ENCODE data around the gene KIAA1549.

The KIAA1549 gene

DNA sequence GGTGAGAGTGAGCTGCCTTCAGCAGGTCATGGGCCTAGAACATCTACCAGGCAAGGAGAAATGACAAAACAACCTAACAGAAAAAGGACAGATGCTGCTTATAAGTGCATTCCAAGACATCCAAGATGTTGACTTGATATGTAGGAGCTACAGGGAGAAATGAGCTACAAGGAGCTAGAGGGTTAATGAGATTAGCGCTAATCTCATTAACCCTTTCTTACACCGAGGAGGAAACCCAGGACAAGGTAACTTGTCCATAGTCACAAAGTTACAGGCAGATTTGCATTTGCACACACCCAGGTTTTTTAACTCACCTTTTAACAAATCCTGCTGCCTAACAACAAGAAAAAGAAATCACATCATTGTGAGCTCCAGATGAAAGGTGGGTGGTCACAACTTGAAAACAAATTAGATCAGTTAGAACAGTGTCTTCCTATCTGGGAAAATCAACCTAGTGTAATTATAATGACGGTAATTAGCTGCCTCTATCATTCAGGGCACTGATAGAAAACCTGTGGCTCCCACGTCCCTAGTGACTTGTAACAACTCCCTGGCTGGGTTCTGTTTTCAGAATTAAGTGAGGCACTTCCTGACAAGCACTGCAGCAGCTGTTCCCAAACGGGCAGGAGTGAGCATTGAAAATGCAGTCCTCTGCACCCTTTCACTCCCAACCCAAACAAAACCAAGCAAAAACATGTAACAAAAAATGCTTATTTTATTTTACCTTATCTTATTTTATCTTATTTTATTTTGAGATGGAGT lies 5.7 kb downstream of the KIAA1549 start:
- DNase-seq (ENCODE audit: low spot score), result no peak

DNA sequence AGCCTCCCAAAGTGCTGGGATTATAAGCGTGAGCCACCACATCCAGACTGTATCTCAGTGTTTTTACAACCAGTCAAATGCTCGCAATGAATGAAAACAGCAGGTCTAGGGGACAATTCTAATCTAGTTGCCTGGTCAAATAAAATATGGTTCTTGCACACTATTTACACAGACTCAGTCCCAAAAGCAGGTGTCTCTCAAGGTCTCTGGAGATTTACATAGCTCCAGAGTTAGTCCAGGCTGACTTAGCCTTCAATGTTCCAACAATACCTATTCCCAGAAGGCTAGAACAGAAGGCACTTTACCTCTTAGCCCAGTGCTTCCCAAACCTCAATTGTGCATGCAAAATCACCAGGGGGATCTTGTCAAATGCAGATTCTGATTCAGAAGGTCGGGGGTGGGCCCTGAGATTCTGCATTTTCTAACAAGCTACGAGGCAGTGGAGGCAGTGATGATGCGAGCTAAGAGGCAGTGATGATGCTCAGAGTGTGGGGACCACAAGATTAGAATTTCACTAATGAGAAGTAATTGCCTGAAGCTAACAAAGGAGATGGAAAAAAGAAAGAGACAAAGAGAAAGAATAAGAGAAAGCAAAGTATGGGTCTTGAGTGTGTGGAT lies 6.4 kb downstream of the KIAA1549 start:
- no peak for DNase-seq (ENCODE audit: low spot score)

DNA sequence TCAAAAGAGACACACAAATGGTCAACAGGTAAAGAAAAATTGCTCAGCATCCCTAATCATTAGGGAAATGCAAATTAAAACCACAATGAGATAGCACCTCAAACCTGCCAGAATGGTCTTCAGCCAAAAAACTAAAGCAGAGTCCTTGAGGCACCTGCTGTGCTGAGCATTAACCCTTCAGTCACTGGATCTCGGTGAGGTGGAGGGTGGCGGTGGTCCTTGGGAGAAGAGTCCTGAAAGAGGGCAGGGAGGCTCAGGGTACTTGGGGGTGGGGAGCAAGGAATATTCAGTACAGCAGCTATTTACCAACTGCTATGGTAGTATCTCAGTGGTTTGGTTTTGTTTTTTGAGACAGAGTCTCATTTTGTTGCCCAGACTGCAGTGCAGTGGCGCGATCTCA lies 7.1 kb downstream of the KIAA1549 start:
- no peak for DNase-seq (ENCODE audit: low spot score)

DNA sequence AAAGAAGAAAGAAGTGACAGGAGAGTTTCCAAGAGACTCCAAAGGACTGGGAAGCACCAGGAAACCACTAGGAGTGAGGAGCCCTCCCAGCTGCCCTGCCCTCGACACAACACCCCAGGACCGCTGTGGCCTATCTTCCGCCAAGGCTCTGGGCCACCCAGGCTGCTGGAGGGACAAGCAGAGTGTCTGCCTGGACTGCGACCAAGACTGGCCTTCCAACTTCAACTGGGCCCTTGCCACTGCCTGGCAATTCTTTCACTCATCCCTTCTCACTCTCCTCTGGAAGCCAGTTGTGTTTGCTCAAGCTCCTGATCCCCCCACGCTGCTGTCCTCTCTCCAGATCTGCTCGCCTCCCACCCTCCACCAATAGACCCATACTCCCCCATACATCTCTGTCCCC lies 10.2 kb downstream of the KIAA1549 start:
- no peak for DNase-seq (ENCODE audit: low spot score)

DNA sequence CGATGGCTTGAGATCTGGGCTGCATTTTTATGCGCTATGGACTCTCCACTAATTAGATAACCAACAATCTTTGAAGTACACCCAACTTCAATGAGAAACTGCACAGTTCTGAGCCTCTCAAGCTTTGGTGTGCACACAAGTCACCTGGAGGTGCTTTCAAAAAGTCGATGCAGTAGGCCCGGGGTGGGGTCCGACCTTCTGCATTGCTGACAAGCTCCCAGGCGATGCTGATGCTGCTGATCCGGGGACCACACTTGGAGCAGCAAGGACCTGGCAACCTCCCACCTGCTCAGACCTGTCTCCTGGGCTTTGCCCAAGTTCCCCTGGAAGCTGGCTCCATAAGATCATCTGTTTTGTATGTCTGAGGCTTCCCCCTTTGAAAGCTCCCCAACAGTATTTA lies 10.7 kb downstream of the KIAA1549 start:
- DNase-seq (ENCODE audit: low spot score), result no peak

- no peak for DNase-seq (ENCODE audit: low spot score)
Measured at GRCh38 chr7:138967159-138967558, 14.0 kb downstream of the KIAA1549 start.

- no peak for DNase-seq (ENCODE audit: low spot score)
Measured at GRCh38 chr7:138964624-138965436, 16.4 kb downstream of the KIAA1549 start.

DNA sequence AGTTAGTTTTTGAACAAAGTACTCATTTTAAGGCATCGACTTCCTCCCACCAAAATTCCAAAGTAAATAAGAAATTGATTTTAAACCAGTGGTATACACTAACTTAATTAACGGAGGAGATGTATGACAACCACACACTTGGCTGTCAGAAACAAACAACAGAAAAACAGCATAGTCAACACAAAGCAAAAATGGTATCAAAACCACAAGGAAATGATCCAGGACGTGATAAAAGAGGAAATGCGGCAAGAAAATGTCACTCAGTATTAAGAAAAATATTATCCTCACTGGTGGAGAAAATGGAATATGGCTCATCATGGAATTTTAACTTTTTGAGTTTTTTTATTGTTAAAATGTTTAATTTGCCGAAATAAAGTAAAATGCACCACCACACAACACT lies 17.5 kb downstream of the KIAA1549 start:
- DNase-seq (ENCODE audit: low spot score), result no peak

GRCh38 chr7:138962561-138963270 lies 18.5 kb downstream of the KIAA1549 start:
- no peak for DNase-seq (ENCODE audit: low spot score)

GRCh38 chr7:138961159-138961558 lies 20.0 kb downstream of the KIAA1549 start:
- DNase-seq (ENCODE audit: low spot score), result peak; percentile 83

- DNase-seq (ENCODE audit: low spot score), result no peak
Measured at GRCh38 chr7:138958391-138958956, 22.7 kb downstream of the KIAA1549 start.

GRCh38 chr7:138957753-138958390 lies 23.3 kb downstream of the KIAA1549 start:
- DNase-seq (ENCODE audit: low spot score), result no peak

DNA sequence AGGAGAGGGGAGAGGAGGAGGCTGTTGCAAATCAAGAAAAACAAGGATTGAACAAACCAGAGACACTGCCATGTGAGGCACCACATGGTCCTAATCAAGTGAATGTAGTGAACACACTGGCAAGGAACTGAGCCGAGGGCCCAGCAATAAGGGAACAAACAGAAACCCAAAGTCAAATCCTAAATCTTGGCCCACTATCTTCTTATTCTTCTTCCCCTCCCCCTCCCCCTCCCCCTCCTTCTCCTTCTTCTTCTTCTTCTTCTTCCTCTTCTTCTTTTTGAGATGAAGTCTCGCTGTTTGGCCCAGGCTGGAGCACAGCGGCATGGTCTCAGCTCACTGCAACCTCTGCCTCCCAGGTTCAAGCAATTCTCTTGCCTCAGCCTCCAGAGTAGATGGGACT lies 24.0 kb downstream of the KIAA1549 start:
- no peak for DNase-seq (ENCODE audit: low spot score)

DNA sequence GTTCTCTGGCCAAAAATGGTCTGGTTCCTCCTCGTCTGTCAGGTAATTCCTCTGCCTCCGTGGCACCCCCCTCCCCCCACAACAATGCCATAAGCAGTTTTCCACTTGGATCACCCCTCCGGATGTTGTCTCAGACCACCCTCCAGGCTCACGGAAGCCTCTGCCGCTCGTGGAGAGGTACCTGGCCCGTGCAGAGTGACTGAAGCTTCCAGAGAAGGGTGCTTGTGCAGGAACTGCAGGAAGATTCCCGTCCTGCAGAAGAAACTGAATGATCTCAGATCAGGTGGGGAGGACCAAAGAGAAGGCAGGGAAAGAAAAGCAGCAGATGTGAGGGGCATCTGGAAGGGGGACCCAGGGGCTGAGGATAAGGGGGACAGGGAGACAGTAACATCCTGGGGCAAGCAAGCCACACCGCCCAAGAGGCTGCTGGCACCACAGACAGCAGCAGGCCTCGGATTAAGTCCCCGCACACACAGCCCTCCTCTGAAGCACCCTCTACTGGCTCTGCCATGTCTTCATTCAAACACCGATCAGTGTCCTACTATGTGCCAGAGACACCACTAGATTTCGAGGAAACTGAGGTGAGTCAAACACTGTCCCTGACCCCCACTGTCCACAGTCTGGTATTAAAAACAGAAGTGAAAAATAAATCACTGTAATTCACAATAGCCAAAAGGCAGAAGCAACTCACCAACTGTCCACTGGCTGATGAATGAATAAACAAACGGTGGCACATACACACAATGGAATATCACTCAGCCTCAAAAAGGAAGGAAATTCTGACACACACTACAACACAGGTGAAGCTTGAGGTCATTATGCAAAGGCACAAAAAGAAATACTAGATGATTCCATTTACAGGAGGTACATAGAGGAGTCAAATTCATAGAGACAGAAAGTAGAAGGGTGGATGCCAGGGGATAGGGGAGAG lies 26.4 kb downstream of the KIAA1549 start:
- no peak for DNase-seq (ENCODE audit: low spot score)

GRCh38 chr7:138952791-138953190 lies 28.4 kb downstream of the KIAA1549 start:
- DNase-seq (ENCODE audit: low spot score), result no peak

GRCh38 chr7:138951953-138952352 lies 29.2 kb downstream of the KIAA1549 start:
- no peak for DNase-seq (ENCODE audit: low spot score)

DNA sequence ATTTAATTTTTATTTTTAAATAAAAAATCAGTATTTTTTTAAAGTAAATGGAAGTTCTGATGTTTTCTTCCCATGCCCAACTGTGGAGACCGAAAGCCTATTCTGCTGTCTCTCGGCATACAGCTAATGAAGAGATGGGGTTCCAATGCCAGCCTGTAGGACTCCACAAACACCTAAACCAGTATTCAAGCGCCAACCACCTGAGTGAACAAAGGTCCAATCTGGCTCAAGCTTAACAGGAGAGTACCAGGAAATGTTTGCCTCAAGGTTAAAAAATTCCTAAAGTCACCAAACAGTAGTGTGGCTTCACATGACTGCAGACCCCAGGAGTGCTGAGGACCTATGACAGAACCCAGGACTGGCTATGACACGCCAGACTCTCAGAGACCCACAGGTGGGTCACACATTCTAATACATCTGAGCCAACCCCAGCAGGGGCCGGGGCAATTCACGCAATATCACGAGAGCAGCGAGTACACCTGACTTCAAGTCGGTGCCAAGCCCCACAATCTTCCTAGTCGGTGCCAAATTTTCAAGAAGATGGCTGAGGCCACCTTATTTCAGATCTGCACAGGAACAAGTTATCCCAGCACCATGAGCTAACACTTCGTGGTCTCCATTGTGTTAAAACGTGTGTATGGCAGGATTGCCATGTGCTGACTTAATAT lies 31.6 kb downstream of the KIAA1549 start:
- DNase-seq (ENCODE audit: low spot score), result no peak

DNA sequence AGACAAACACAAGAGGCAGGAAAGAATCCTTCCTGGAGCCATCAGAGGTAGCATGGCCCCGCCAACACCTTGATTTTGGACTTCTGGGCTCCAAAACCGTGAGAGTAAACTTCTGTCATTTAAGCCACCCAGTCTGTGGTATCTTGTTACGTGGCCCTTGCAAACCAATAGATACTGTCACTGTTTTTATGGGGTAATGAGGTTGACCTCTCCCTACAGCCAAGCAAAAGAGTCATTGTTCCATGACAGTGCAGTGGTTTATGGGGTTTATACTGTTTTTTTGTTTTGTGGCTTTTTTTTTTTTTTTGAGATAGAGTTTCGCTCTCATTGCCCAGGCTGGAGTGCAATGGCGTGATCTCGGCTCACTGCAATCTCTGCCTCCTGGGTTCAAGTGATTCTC lies 32.8 kb downstream of the KIAA1549 start:
- peak; percentile 52 for DNase-seq (ENCODE audit: low spot score)

DNA sequence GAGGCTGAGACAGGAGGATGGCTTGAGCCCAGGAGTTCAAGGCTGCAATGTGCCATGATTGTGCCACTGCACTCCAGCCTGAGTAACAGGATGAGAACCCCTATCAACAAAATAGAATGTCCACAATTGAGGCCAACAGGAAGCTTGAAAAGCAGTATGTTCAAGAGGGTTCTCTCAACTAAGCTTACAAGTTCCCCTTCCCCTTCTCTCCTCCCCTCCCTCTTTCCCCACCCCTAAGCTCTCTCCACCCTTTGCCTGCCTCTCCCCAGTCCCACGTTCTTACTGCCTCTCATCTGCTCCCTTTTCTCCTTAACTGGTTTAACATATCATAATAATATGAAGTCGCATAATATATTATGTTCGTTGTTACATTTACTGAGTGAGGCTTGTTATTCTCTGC lies 35.4 kb downstream of the KIAA1549 start:
- no peak for DNase-seq (ENCODE audit: low spot score)

- DNase-seq (ENCODE audit: low spot score), result no peak
Measured at GRCh38 chr7:138945154-138945553, 36.0 kb downstream of the KIAA1549 start.
